NB4 (cell line): Measurements from ENCODE around the gene MYCBP2.

Experiments
- POLR2A ChIP-seq: IDR thresholded peaks from 2 replicates; pipeline ENCODE4 v1.6.1; 2011; ENCODE audit warnings: mild to moderate bottlenecking; ENCODE audit not compliant: insufficient read length; ENCODE audit errors: extremely low read depth
- TF ChIP-seq, protein P1 (sequence below): IDR thresholded peaks from one replicate; pipeline ENCODE4 v1.5.1; 2012; ENCODE audit warnings: low read depth, low read length
- TF ChIP-seq, protein P2 (sequence below): IDR thresholded peaks from 2 replicates; pipeline ENCODE4 v1.6.1; 2011; ENCODE audit warnings: low read depth, low read length

DNA sequence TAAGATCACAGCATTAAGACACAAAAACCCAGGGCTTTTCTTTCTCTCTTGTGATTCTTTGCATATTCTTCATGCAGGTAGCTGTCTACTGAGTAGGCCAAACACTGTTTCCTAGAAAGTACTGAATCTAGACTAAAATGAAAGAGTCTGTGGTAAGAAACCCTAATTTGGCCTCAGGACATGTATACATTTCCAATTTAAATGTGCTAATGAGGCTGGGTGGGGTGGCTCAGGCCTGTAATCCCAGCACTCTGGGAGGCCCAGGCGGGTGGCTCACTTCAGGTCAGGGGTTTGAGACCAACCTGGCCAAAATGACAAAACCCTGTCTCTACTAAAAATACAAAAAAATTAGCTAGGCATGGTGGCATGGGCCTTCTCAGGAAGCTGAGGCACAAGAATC lies 57.8 kb downstream of the MYCBP2 start:
- TF ChIP-seq, protein P1, sequence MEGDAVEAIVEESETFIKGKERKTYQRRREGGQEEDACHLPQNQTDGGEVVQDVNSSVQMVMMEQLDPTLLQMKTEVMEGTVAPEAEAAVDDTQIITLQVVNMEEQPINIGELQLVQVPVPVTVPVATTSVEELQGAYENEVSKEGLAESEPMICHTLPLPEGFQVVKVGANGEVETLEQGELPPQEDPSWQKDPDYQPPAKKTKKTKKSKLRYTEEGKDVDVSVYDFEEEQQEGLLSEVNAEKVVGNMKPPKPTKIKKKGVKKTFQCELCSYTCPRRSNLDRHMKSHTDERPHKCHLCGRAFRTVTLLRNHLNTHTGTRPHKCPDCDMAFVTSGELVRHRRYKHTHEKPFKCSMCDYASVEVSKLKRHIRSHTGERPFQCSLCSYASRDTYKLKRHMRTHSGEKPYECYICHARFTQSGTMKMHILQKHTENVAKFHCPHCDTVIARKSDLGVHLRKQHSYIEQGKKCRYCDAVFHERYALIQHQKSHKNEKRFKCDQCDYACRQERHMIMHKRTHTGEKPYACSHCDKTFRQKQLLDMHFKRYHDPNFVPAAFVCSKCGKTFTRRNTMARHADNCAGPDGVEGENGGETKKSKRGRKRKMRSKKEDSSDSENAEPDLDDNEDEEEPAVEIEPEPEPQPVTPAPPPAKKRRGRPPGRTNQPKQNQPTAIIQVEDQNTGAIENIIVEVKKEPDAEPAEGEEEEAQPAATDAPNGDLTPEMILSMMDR = no peak
- TF ChIP-seq POLR2A = no peak
- TF ChIP-seq, protein P2, sequence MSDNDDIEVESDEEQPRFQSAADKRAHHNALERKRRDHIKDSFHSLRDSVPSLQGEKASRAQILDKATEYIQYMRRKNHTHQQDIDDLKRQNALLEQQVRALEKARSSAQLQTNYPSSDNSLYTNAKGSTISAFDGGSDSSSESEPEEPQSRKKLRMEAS = no peak
